GM23248 (cell line): ENCODE measurements around the gene B9D1. TPM values are rescaled to one million over a fixed set of nuclear protein-coding genes. Genes with fewer than 3 reads are reported as not detected.

ENCODE experiments used
- DNase-seq: peaks from one replicate; pipeline ENCODE4 v3.0.0-alpha.2; 2015
- H2AFZ ChIP-seq: fragments of 200-600 bp; sonication (generic); 2 replicates; pipeline ENCODE4 v1.6.1; 2016; ENCODE audit warnings: antibody characterized with exemption
- H3F3A ChIP-seq: fragments of 200-600 bp; sonication (generic); 2 replicates; pipeline ENCODE4 v1.6.1; 2016; ENCODE audit warnings: mild to moderate bottlenecking, antibody characterized with exemption, mixed run types; ENCODE audit not compliant: insufficient read depth
- H3K27ac ChIP-seq: fragments of 200-600 bp; sonication (generic); 2 replicates; pipeline ENCODE4 v1.5.1; 2016; ENCODE audit warnings: mild to moderate bottlenecking
- H3K27me3 ChIP-seq: fragments of 200-600 bp; sonication (generic); replicated peaks from 2 replicates; pipeline ENCODE4 v1.6.1; 2016; ENCODE audit warnings: mild to moderate bottlenecking; ENCODE audit not compliant: insufficient read depth
- H3K36me3 ChIP-seq: fragments of 200-600 bp; sonication (generic); 2 replicates; pipeline ENCODE4 v1.6.1; 2016; ENCODE audit warnings: low read depth, mild to moderate bottlenecking
- H3K4me1 ChIP-seq: fragments of 200-600 bp; sonication (generic); 2 replicates; pipeline ENCODE4 v1.6.1; 2016; ENCODE audit warnings: mild to moderate bottlenecking; ENCODE audit not compliant: insufficient read depth
- H3K4me2 ChIP-seq: fragments of 200-600 bp; sonication (generic); one replicate; pipeline ENCODE4 v1.6.1; 2016; ENCODE audit warnings: mild to moderate bottlenecking; ENCODE audit not compliant: unreplicated experiment
- H3K4me3 ChIP-seq: fragments of 200-600 bp; sonication (generic); 2 replicates; pipeline ENCODE4 v1.5.1; 2016; ENCODE audit warnings: mild to moderate bottlenecking
- H3K79me2 ChIP-seq: fragments of 200-600 bp; sonication (generic); 2 replicates; pipeline ENCODE4 v1.6.1; 2016; ENCODE audit warnings: mild to moderate bottlenecking; ENCODE audit not compliant: insufficient read depth
- H3K9ac ChIP-seq: fragments of 200-600 bp; sonication (generic); 2 replicates; pipeline ENCODE4 v1.6.1; 2016; ENCODE audit warnings: mild to moderate bottlenecking
- H3K9me2 ChIP-seq: fragments of 200-600 bp; sonication (generic); 2 replicates; pipeline ENCODE4 v1.6.1; 2016; ENCODE audit warnings: mixed run types, mild to moderate bottlenecking, moderate library complexity; ENCODE audit not compliant: insufficient read depth
- H3K9me3 ChIP-seq: fragments of 200-600 bp; sonication (generic); one replicate; pipeline ENCODE4 v1.6.1; 2017; ENCODE audit warnings: low read depth
- H4K20me1 ChIP-seq: fragments of 200-600 bp; sonication (generic); 2 replicates; pipeline ENCODE4 v1.6.0; 2016; ENCODE audit not compliant: insufficient read depth
- EZH2 ChIP-seq: fragments of 200-600 bp; sonication (generic); IDR thresholded peaks from 2 replicates; pipeline ENCODE4 v1.6.1; 2018; ENCODE audit warnings: antibody characterized with exemption, mild to moderate bottlenecking; ENCODE audit not compliant: insufficient read depth, poor library complexity, severe bottlenecking
- EZH2phosphoT487 ChIP-seq: fragments of 200-600 bp; sonication (generic); IDR thresholded peaks from 2 replicates; pipeline ENCODE4 v1.6.1; 2018; ENCODE audit warnings: antibody characterized with exemption, moderate library complexity, mild to moderate bottlenecking, low read depth; ENCODE audit not compliant: insufficient read depth
- WGBS, 2 experiments: methylation state at CpG; one replicate each; pipeline ENCODE4 v1.1.6; 2015 to 2017; ENCODE audit warnings: low lambda C conversion rate in 2 of 2, low coverage in 1 of 2; ENCODE audit errors: missing lambda C conversion rate in 2 of 2; 5-methylcytosine and 5-hydroxymethylcytosine counted together
- in situ Hi-C: fragments of 300-500 bp; cut with MboI; formaldehyde crosslinking; loops from 2 replicates; pipeline ENCODE4 v1.15.0; 2020
- polyA plus RNA-seq: library from polyadenylated mRNA; unstranded; fragments of >200 nt; fragmentation: Nextera tagmentation; extraction: Ambion mirVana; gene quantifications from 2 replicates; pipeline ENCODE4 v1.2.1, GENCODE V29; 2016
- total RNA-seq: library from RNA; depleted of rRNA; stranded (reverse); fragments of >200 nt; shearing (Covaris generic); gene quantifications from 2 replicates; pipeline ENCODE4 v1.2.3, GENCODE V29; 2014

The B9D1 gene
- total and polyA plus RNA-seq, 2 experiments from 2014 or later: 15.5 to 24.4 TPM

DNA sequence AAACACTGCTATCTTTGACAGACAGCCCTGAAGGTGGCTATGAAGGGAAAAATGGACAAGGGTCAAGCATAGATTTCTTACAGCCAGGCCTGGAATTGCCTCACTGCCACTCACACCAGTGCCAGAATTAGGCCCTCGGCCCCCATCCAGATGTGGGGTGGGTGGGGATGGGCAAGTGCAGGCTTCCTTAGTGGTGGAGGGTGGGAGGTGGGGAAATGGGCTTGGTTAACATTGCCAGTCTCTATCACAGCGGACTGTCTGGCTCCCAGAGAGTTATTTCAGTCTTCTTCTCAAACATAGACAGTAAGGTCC lies 24.9 kb downstream of the B9D1 start:
- no peak overlapping the region for H3K4me2 ChIP-seq
- in situ Hi-C loops: no loop called here

DNA sequence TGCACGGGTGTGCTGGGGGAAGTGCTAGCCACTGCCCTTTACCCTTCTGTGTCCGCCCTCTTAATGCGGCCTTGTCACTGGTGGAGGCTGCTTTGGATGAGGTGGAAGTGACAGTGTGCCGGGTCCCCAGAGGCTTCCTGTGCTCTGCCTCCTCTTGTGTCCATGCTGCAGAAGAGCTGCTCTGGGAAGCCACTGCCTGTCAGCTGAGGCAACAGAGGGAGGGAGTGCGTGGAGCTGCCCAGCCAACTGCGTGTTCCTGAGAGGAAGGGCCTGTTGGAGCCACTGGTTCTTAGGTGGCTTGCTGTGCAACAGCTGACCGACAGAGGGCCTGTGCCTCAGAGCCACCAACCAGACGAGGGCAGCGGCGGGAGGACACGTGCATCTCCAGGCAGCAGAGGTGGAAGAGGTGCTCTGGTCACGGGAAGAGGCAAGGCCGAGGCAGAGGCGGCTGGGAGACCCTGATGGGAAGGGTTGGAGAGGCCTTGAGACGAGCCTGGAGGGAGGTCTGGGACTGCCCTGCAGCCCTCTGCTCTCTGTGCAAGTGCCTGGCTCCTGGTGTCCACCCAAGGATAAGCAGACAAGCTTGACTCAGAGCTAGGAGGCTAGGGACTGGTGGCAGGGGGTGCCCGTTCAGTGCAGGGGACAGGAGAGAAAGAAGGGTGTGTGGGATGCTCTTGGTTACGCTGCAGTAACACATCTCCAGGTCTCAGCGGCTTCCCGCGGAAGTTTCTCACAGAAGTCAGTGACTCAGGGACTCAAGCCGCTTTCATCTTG lies 25.4 kb downstream of the B9D1 start:
- Histone ChIP-seq H3F3A (peaks cover 11% of the 10 kb centered on the region; the same call in 1 of the 2 replicates), H3K27ac (no peak overlapping the region), H3K9me3 (no peaks in the 10 kb centered on the region), H3K9ac (no peak overlapping the region), H3K9me2 (no peaks in the 10 kb centered on the region), H2AFZ (no peak overlapping the region), H3K4me2 (no peak overlapping the region), H3K36me3 (no peaks in the 10 kb centered on the region), H3K79me2 (no peaks in the 10 kb centered on the region), H3K4me1 (peaks cover 10% of the 10 kb centered on the region; the same call in 1 of the 2 replicates), H4K20me1 (no peaks in the 10 kb centered on the region), H3K4me3 (no peak overlapping the region), H3K27me3 (no peaks in the 10 kb centered on the region)
- 79% methylated on average over 21 of the region's 21 CpGs for WGBS, 2 experiments
- no peak for DNase-seq
- in situ Hi-C loops: no loop called here
- TF ChIP-seq EZH2phosphoT487 (no peak), EZH2 (no peak)

More for the DNA sequence above, 24.9 kb downstream of the B9D1 start:
- H3K79me2 ChIP-seq: no peaks in the 10 kb centered on the region
- H3K4me1 ChIP-seq: 0 out of 2 replicates have a peak, but pooled peaks cover 8% of the 10 kb centered on the region
- H3K36me3 ChIP-seq: no peaks in the 10 kb centered on the region
- WGBS, 2 experiments: 43% methylated on average over 2 of the region's 2 CpGs
- H3K27me3 ChIP-seq: no peaks in the 10 kb centered on the region
- H3F3A ChIP-seq: peaks cover 9% of the 10 kb centered on the region; the same call in 1 of the 2 replicates
- no peaks in the 10 kb centered on the region for H3K9me3 ChIP-seq
- no peaks in the 10 kb centered on the region for H3K9me2 ChIP-seq
- H2AFZ ChIP-seq: no peak overlapping the region
- H3K27ac ChIP-seq: no peak overlapping the region
- DNase-seq: no peak
- no peak overlapping the region for H3K9ac ChIP-seq
- no peaks in the 10 kb centered on the region for H4K20me1 ChIP-seq
- no peak overlapping the region for H3K4me3 ChIP-seq
- TF ChIP-seq EZH2phosphoT487 (no peak), EZH2 (no peak)

- H3K4me1 ChIP-seq: peaks cover 16% of the 10 kb centered on the region
- in situ Hi-C loops: no loop called here
- H4K20me1 ChIP-seq: no peaks in the 10 kb centered on the region
- no peak overlapping the region for H2AFZ ChIP-seq
- WGBS, 2 experiments: 89% methylated on average over 11 to 18 of the region's 18 CpGs
- H3K27ac ChIP-seq: no peak overlapping the region
- no peak for DNase-seq
- H3K27me3 ChIP-seq: no peaks in the 10 kb centered on the region
- H3K79me2 ChIP-seq: no peaks in the 10 kb centered on the region
- H3K9ac ChIP-seq: no peak overlapping the region
- no peaks in the 10 kb centered on the region for H3K36me3 ChIP-seq
- H3K9me2 ChIP-seq: no peaks in the 10 kb centered on the region
- no peaks in the 10 kb centered on the region for H3K9me3 ChIP-seq
- no peak overlapping the region for H3K4me2 ChIP-seq
- no peak overlapping the region for H3K4me3 ChIP-seq
- TF ChIP-seq EZH2phosphoT487: no peak
- no peak for TF ChIP-seq EZH2
- H3F3A ChIP-seq: peaks cover 22% of the 10 kb centered on the region
These were observed 26.4 kb downstream of the B9D1 start for GRCh38 chr17:19335951-19336631.

DNA sequence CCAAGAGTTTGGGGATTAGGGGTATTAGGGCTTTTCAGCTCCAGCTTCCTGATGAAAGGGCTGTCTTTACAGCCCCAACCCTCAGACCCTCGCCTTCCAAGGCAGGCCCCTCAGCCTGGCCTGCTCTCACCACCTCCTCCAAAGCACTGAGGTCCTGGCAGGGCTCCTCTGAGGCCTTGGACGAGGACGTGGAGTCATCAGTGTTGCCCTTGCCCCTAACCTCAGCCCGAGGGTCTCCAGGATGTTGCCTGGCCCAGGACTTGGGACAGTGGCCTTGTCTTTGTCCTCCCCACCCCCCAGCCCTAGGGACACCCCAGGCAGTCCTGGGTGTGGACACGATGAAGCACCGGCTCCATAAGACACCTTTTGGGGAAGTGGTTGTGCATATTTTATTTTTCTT lies 28.2 kb downstream of the B9D1 start:
- Histone ChIP-seq H3K9me3 (no peaks in the 10 kb centered on the region), H3K9ac (no peak overlapping the region), H3K4me2 (no peak overlapping the region), H3K36me3 (no peaks in the 10 kb centered on the region), H3K4me1 (peaks cover 29% of the 10 kb centered on the region), H3F3A (peaks cover 39% of the 10 kb centered on the region), H3K27me3 (no peaks in the 10 kb centered on the region), H3K9me2 (no peaks in the 10 kb centered on the region), H2AFZ (no peak overlapping the region), H4K20me1 (no peaks in the 10 kb centered on the region), H3K79me2 (no peaks in the 10 kb centered on the region), H3K27ac (no peak overlapping the region), H3K4me3 (no peak overlapping the region)
- DNase-seq: no peak
- no peak for TF ChIP-seq EZH2
- 79 to 94% methylated on average over 6 of the region's 6 CpGs for WGBS, 2 experiments
- in situ Hi-C loops: no loop called here
